Measurements from ENCODE around the gene KRT27. TPM values are rescaled to one million over a fixed set of nuclear protein-coding genes. Genes with fewer than 3 reads are reported as not detected.

Gene KRT27
- total and polyA plus RNA-seq, 2 donors (not counting 3 experiments of a cell fraction or from before 2014, with no cell fraction given): not detected

GRCh38 chr17:40775945-40776344 lies 6.4 kb downstream of the KRT27 start:
- ChIA-PET POLR2A (no interaction called here), CTCF (interaction anchor here (1.2 kb wide), 1 partner anchor 9 kb away, joined by 4 read pairs; no protein-coding TSS in a partner anchor)
- no peak for DNase-seq (ENCODE audit: low read depth, low spot score)
- no peak overlapping the region for H3K4me2 ChIP-seq (ENCODE audit: insufficient read depth, low read length)
- H3K4me1 ChIP-seq (ENCODE audit: control insufficient read depth, extremely low read depth, insufficient read depth, low read length): no peaks in the 10 kb centered on the region
- H3K27ac ChIP-seq (ENCODE audit: insufficient read depth, low read depth, low read length): no peak overlapping the region
- no TSS peak for BruUV-seq (replicated peaks)
- FAIRE-seq: no peak
- H3K9me3 ChIP-seq (replicated peaks; ENCODE audit: control insufficient read depth, insufficient read depth, low read length): no peaks in the 10 kb centered on the region
- no peaks in the 10 kb centered on the region for H4K20me1 ChIP-seq (replicated peaks; ENCODE audit: control insufficient read depth, extremely low read depth, insufficient read depth, low read length)
- no peak overlapping the region for H3K4me3 ChIP-seq (replicated peaks in 1 of 3; ENCODE audit: insufficient read depth in 1 of 3, low read depth in 1 of 3, low read length in 3 of 3)
- dilution Hi-C loops (cut with MboI; ENCODE audit: extremely low pct_ligation_motif_present, low sequenced_read_pairs) (no loop called here), intact Hi-C loops (cut with micrococcal nuclease) (no loop called here)
- H3K9me1 ChIP-seq (replicated peaks; ENCODE audit: control insufficient read depth, extremely low read depth, insufficient read depth, low read length): no peaks in the 10 kb centered on the region
- no peaks in the 10 kb centered on the region for H3K36me3 ChIP-seq (ENCODE audit: control insufficient read depth in 2 of 2, extremely low read depth in 1 of 2, insufficient read depth in 2 of 2, low read length in 2 of 2)
- H3K9ac ChIP-seq (replicated peaks; ENCODE audit: extremely low read depth, insufficient read depth, low read length): no peak overlapping the region
- peaks cover 12 to 24% of the 10 kb centered on the region in 2 experiments for H3K27me3 ChIP-seq (ENCODE audit: control insufficient read depth in 2 of 2, insufficient read depth in 2 of 2, low read length in 2 of 2)
- H3K79me2 ChIP-seq (ENCODE audit: control insufficient read depth, insufficient read depth, low read length): no peaks in the 10 kb centered on the region
- H2AFZ ChIP-seq (ENCODE audit: low read depth, low read length): no peak overlapping the region
- no peak for TF ChIP-seq GATA2 (IDR thresholded peaks at IDR 0.05; ENCODE audit: insufficient read depth, insufficient read length, low read depth, low read length)
- no peak for TF ChIP-seq MAX (IDR thresholded peaks at IDR 0.05; ENCODE audit: insufficient read depth, insufficient read length)
- TF ChIP-seq CTCF (IDR thresholded peaks at IDR 0.05; ENCODE audit: extremely low read depth in 1 of 2, insufficient read depth in 1 of 2, low read depth in 1 of 2, low read length in 2 of 2): no peak
- TF ChIP-seq FOS (IDR thresholded peaks at IDR 0.05; ENCODE audit: borderline replicate concordance, insufficient read depth, low read length): no peak
- TF ChIP-seq EZH2 (IDR thresholded peaks at IDR 0.05; ENCODE audit: borderline replicate concordance, low read depth, low read length, severe bottlenecking): no peak
- TF ChIP-seq POLR2AphosphoS5 (IDR thresholded peaks at IDR 0.05; ENCODE audit: insufficient read depth, low read depth, low read length): no peak
- no peak for TF ChIP-seq MYC (IDR thresholded peaks at IDR 0.05; ENCODE audit: low read depth, low read length)
- TF ChIP-seq POLR2A (IDR thresholded peaks at IDR 0.05; ENCODE audit: low read depth, low read length): no peak
- TF ChIP-seq JUN (IDR thresholded peaks at IDR 0.05; ENCODE audit: borderline replicate concordance, insufficient read depth, insufficient read length, low read depth): no peak
